Tongue (tissue), 2 donors: ENCODE data around the gene EFCAB8. TPM values are rescaled to one million over a fixed set of nuclear protein-coding genes. Genes with fewer than 3 reads are reported as not detected.

Experiments used
- DNase-seq: peaks from one replicate; pipeline ENCODE4 v3.0.0-alpha.2; 2015
- total RNA-seq: library from RNA; depleted of rRNA; stranded (reverse); fragments of >200 nt; gene quantifications from one replicate; pipeline ENCODE4 v1.2.3, GENCODE V29; 2014

The EFCAB8 gene
- total RNA-seq, 1 donor from 2014 or later, result 2.3 TPM

DNA sequence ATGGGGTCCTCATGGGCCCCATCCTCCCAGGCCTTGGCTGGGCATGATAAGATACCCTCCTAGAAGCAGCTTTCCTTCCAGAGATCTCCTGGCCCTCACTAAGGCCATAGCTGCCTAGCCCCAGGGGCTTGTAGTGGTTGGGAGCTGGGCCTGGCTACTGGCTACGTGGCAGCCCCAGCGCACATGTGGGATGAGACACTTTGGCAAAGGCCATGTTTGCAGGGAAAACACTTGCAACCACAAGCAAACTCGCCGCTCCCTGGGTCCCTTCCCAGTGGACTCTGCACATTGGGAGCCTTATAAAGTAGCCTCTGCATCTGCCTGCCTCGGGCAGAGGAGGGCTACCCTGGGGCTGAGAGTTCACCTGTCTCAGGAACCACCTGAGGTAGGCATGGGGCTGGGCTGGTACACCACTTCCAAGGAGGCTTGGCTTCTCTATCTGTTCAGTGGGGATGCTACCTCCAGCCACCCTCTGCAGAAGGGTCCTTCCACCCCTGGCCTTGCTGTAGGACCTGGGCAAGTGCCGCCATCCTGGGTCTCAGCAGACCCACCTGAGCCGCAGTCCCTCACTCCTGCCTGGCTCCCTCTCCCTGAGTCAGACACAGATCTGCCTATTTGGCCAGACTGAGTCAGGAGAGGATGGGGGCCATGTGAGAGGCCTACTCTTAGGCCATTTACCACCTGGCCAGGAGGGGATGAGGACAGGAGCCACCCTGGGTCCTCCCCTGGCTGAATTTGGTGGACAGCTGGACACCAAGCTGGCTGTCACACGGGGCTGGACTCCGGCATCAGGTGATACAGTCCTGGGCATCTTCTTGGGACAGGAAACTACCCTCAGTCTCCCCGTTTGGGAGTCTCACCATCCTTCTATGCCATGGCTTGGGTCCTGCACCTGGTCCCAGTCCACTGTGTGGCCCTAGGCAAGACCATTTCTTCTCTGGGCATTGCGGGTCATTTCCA lies 148.9 kb downstream of the EFCAB8 start, which contains the start of gene BPIFB2:
Gene BPIFB2 (plus strand): TSS at position 329 of the 960 bp plus-strand sequence. CDS start 871 bp downstream, outside the sequence.
- DNase-seq, result no peak

GRCh38 chr20:33008336-33009213 lies 149.9 kb downstream of the EFCAB8 start:
- no peak for DNase-seq

GRCh38 chr20:33009214-33010132 lies 150.8 kb downstream of the EFCAB8 start:
- no peak for DNase-seq

DNA sequence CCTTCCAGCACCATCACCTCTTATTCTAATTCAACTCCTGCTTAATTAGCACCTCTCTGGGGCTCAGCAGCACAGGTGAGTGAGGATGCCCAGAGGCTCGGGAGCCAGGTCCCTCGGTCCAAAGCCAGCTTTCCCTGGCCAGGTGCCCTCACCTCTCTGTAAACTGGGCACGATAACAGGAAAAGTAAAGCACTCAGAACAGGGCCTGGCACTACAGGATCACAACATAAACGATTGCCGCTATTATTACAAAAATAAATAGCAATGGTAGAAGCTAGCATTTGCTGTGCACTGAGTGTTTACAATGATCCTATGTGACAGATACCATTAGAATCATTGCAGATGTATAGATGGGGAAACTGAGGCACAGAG lies 151.4 kb downstream of the EFCAB8 start:
- no peak for DNase-seq

DNA sequence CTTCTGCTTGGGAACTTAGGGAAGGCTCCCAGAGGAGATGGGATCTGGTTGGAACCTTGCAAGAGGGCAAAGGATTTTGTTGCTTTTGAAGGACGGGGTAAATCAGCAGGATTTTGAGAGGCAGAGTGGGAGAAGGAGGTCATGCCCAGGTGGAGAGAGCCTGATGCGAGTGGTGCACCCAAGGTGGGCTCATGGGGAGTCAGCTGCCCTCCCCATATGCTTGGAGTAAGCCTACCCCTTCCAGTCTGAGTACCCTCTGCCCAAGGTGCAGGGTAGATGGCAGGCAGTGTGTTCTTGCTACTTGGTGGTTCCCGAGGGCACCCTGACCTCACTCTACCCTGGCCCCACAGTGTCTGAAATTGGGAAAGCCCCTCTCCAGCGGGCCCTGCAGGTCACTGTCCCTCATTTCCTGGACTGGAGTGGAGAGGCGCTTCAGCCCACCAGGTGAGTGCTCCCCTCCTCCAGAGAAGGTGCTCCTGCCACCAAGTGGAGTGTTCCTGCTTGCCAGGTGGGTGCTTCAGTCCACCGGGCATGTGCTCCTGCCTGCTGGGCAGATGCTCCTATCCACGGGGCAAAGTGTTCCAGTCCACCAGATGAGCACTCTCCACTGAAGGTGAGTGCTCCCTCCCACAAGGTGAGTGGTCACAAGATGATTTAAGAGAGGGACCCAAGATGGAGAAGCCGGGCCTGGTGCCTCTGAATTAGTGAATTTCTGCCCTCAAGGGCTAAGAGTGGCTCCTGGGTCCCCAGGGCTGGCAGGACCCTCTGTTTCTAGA lies 152.1 kb downstream of the EFCAB8 start:
- DNase-seq, result no peak

Other genes with a start within 250 kb of the EFCAB8 start
- not detected for gene C20orf203, start 185.0 kb upstream of the EFCAB8 start, total RNA-seq
- gene COMMD7, start 115.5 kb upstream of the EFCAB8 start, total RNA-seq, result 20.9 TPM
- 2.9 TPM for gene DNMT3B, start 96.5 kb upstream of the EFCAB8 start, total RNA-seq
- 111 TPM for gene MAPRE1, start 39.0 kb upstream of the EFCAB8 start, total RNA-seq
- gene SUN5, start 145.5 kb downstream of the EFCAB8 start, total RNA-seq, result not detected
- gene BPIFB2, start 148.8 kb downstream of the EFCAB8 start, total RNA-seq, result 54.9 TPM
- not detected for gene BPIFB6, start 172.7 kb downstream of the EFCAB8 start, total RNA-seq
- 11.3 TPM for gene BPIFB3, start 195.0 kb downstream of the EFCAB8 start, total RNA-seq
- gene BPIFB4, start 220.7 kb downstream of the EFCAB8 start, total RNA-seq, result 0.62 TPM